HT-29 (cell line): ENCODE results near the gene LIPI. TPM values are rescaled to one million over a fixed set of nuclear protein-coding genes. Genes with fewer than 3 reads are reported as not detected.
"Not testable (repeated sequence)": the region's sequence is repeated elsewhere in the genome, so short reads cannot be mapped to it uniquely, and the experiment has no call there.

Experiments
- DNase-seq: peaks from one replicate; pipeline ENCODE4 v3.0.0-alpha.2; 2015; ENCODE audit warnings: low spot score
- total RNA-seq: library from RNA; depleted of rRNA; stranded (reverse); fragments of >200 nt; shearing (Covaris generic); gene quantifications from 2 replicates; pipeline ENCODE4 v1.2.3, GENCODE V29; 2014

The LIPI gene
- total RNA-seq, 1 experiment from 2014 or later = not detected

DNA sequence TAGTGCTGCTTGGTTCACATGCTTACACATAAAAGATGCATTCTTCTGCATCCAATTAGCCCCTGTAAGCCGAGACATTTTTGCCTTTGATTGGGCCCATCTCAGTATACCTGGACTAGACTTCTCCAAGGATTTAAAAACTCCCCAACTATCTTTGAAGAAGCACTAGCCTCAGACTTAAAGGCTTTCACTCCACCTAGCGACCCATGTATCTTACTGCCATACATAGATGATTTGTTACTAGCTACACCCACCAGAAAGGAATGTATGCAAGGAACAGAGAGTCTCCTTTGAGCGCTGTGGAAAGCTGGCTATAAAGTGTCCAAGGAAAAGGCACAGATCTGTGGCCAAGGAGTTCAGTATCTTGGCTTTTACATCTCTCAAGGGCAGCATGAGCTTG, 91.7 kb downstream of the LIPI start:
- DNase-seq = peak; percentile 52

DNA sequence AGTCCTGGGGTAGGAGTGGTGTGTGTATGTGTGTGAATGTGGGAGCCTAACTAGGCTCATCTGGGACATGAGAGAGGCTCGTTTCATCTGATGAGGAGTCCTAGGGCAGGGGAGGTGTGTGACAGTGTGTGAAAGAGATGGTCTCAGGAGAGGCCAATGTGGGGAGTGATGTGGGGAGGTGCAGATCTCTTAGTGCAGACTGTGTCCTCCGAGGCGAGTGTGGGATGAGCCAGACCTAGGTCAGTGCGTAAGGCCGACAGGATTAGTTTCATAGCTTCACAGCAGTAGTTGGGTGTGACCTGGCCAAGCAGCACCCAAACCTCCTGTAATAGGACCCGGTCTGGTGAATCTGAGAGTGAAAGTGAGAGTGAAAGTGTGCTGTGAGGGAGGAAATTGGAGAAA, 94.7 kb downstream of the LIPI start:
- DNase-seq = no peak

GRCh38 chr21:14115646-14116045, 95.1 kb downstream of the LIPI start:
- no peak for DNase-seq

DNA sequence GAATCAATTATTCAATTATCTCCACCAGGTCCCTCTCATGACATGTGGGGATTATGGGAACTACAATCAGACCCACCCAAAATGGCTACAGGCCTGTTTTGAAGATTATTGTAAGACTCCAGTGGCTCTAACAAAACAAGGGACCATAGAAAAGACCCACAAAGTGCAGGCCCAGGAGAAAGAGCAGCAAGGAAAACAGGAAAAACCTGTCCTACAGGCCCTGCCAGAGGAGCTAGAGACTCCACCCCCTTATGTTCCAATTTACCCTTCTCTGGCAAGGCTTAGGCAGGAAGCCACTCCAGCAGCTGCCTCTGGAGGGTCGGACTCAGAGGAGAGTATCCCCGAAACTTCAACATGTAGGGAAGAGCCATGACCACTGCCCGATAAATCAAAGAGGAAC, 96.5 kb downstream of the LIPI start:
- DNase-seq = peak; percentile 56

GRCh38 chr21:14104564-14104963, 106.2 kb downstream of the LIPI start:
- DNase-seq = not testable (repeated sequence)

GRCh38 chr21:14099570-14099969, 111.2 kb downstream of the LIPI start:
- no peak for DNase-seq

DNA sequence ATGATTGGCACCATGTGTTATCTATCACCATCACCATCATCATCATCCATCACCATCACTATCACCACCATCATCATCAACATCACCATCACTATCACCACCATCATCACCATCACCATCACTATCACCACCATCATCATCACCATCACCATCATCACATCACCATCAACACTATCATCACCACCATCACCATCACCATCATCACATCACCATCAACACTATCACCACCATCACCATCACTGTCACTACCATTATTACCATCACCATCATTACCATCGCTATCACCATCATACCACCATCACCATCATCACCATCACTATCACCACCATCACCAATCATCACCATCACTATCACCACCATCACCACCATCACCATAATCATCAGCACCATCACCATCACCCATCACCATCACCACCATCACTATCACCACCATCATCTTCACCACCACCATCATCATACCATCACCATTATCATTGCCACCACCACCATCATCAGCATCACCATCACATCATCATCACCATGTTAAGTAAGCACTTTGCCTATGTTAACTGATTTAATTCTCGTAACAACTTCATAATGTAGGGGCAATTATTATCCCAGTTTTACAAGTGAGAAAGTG, 112.8 kb downstream of the LIPI start:
- no peak for DNase-seq

- DNase-seq = no peak
Measured at GRCh38 chr21:14096577-14096976, 114.2 kb downstream of the LIPI start.

- no peak for DNase-seq
Measured at GRCh38 chr21:14096172-14096571, 114.6 kb downstream of the LIPI start.

DNA sequence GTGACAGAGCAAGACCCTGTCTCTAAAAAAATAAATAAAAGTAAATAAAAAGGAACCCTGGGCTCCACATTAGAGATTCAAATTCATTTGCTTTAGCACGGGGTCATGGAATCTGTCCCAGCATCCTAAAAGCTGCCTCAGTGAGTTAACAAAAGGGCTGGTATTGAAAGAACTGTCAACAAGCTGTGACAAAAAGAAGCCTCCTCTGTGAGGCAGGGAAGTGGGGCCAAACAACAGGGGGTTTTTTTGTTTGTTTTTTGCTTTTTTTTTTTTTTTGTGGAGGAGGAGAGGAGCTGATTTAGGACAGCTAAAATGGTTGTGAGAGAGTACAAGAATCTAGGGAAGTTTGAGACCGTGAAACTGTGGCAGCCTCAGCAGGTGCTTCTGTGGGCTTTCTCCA, 115.7 kb downstream of the LIPI start:
- no peak for DNase-seq

DNA sequence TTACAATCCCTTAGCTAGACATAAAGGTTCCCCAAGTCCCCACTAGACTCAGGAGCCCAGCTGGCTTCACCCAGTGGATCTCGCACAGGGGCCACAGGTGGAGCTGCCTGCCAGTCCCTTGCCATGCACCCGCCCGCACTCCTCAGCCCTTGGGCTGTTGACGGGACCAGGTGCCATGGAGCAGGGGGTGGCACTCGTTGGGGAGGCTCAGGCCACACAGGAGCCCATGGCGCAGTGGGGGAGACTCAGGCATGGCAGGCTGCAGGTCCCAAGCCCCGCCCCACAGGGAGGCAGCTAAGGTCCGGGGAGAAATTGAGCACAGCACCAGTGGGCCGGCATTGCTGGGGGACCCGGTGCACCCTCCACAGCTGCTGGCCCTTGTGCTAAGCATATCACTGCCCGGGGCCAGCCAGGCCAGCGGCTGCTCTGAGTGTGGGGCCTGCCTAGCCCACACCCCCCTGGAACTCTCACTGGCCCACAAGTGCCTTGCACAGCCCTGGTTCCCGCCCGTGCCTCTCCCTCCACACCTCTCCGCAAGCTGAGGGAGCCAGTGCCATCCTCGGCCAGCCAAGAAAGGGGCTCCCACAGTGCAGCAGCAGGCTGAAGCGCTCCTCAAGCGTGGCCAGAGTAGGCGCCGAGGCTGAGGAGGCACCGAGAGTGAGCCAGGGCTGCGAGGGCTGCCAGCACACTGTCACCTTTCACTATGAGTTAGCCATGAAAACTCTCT, 117.8 kb downstream of the LIPI start:
- no peak for DNase-seq

GRCh38 chr21:14090184-14090583, 120.6 kb downstream of the LIPI start:
- DNase-seq = not testable (repeated sequence)

GRCh38 chr21:14088391-14088790, 122.4 kb downstream of the LIPI start:
- DNase-seq = no peak

DNA sequence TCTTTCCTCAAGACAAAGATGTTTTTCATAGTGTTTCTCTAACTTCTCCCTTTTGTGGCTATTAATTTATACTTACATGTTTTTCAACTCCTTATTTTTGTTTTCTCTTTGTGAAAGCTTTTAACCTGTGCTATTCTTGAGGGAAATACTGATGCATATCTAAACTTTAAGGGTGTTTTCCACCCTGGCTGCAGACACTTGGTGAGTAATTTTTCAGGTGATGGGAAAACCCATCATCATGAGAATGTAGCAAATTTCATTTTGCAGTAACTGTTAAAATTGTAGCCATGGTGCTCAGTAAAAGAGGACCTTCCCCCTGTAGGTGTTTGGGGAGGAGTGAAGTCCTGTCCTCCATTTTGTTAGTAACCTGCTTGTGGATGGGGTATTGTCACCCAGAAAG, 124.2 kb downstream of the LIPI start:
- DNase-seq = no peak

- DNase-seq = no peak
Measured at GRCh38 chr21:14084701-14085100, 126.1 kb downstream of the LIPI start.

DNA sequence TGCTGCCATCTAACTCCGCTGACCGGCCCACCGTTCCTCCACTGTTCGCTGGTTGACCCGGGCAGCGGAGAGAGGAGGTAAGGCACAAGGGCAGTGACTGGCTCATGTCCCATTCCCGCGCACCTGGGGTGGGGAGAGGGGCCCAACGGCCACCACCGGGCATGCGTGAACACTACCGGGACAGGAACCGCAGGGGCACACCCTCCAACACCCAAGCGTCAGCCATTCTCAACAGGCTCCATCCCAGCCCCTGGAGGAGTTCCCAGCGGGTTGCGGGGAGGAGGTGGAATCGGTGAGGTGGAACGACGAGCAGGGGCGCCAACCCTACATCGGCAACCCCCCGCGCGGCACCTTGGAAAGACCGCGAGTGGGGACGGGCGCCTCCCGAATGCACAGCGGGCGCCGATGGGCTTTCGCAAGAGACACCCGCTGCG, 126.7 kb downstream of the LIPI start:
- DNase-seq = no peak

DNA sequence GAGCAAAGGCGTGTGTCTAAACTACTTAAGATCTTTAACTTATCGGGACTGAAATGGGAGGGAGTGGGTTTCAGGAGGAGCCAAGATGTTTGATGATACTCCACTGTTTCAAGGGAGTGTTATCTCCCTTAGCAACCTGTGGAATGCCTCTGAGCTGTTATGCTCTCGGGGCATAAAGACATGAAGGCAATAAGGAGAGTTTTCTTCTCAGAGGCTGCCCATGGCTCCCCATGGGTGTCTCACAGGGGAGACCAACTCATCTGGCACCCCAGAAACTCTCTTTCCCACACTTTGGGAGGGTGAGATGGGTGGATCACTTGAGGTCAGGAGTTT, 130.0 kb downstream of the LIPI start:
- DNase-seq = no peak

- no peak for DNase-seq
Measured at GRCh38 chr21:14080040-14080763, 130.6 kb downstream of the LIPI start.

- no peak for DNase-seq
Measured at GRCh38 chr21:14078746-14079375, 131.9 kb downstream of the LIPI start.

DNA sequence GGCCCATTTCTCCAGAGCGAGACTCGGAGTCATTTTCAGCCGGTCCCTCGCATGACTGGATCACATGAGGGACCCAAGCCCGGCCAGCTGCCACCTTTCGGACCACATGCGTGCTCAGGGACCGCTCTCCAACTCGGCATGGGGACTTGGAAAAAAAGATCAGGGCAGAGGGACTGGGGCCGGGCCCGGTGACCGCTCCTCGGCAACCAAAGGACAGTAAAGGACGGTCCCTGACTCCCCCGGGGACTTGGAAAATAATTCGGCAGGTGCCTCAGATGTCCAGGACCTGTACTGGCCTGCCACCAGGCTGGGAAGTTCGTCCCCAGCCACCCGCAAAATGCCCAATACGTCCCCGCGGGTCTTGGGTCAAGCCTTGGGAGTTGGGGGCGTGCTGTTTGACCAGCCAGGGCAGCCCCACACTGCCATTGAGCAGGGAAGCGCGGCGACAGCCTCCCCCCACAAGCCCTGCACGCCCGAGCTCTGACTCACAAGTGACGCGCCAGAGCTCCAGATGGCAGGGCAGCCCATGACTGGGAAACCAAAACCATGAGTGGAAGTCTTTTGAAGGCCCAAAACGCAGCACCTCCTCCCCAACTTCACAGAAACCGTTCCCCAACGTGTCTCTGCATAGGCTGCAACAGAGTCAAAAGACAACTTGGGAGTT, 134.5 kb downstream of the LIPI start:
- DNase-seq = no peak

GRCh38 chr21:14075346-14076142, 135.2 kb downstream of the LIPI start:
- DNase-seq = no peak
